SKM-1 (cell line): ENCODE results near the gene CENPB.

Experiments used
- DNase-seq: peaks from one replicate; lab custom pipeline; 2025; ENCODE audit not compliant: unreplicated experiment; lab: John Stamatoyannopoulos, UW

CENPB gene

GRCh38 chr20:3751305-3751674 lies 35.2 kb downstream of the CENPB start:
- DNase-seq = no peak

GRCh38 chr20:3749689-3750531 lies 36.6 kb downstream of the CENPB start:
- DNase-seq = no peak

GRCh38 chr20:3749087-3749688 lies 37.4 kb downstream of the CENPB start:
- no peak for DNase-seq

GRCh38 chr20:3748073-3748472 lies 38.5 kb downstream of the CENPB start:
- no peak for DNase-seq

- DNase-seq = no peak
Measured at GRCh38 chr20:3747471-3747870, 39.1 kb downstream of the CENPB start.

- no peak for DNase-seq
Measured at GRCh38 chr20:3745686-3746173, 40.8 kb downstream of the CENPB start.

GRCh38 chr20:3744806-3745685 lies 41.5 kb downstream of the CENPB start:
- DNase-seq = no peak

- DNase-seq = no peak
Measured at GRCh38 chr20:3744037-3744436, 42.5 kb downstream of the CENPB start.

- no peak for DNase-seq
Measured at GRCh38 chr20:3743251-3743650, 43.3 kb downstream of the CENPB start.

GRCh38 chr20:3741836-3742458 lies 44.6 kb downstream of the CENPB start:
- DNase-seq = no peak

- no peak for DNase-seq
Measured at GRCh38 chr20:3740615-3741301, 45.8 kb downstream of the CENPB start.

GRCh38 chr20:3739926-3740451 lies 46.6 kb downstream of the CENPB start:
- no peak for DNase-seq

- no peak for DNase-seq
Measured at GRCh38 chr20:3739054-3739925, 47.2 kb downstream of the CENPB start.

GRCh38 chr20:3738111-3739053 lies 48.2 kb downstream of the CENPB start:
- no peak for DNase-seq

GRCh38 chr20:3735768-3736167 lies 50.8 kb downstream of the CENPB start:
- DNase-seq = no peak

- DNase-seq = no peak
Measured at GRCh38 chr20:3734111-3734843, 52.3 kb downstream of the CENPB start.
